Gastroesophageal sphincter (tissue), 4 donors: Measurements from ENCODE around the gene IKZF3. TPM values are rescaled to one million over a fixed set of nuclear protein-coding genes. Genes with fewer than 3 reads are reported as not detected.

Source experiments
- ATAC-seq: fragments of 150-250 bp; one replicate; pipeline ENCODE4 v1.9.1; 2016; ENCODE audit warnings: mild to moderate bottlenecking, moderate library complexity
- H3K27ac ChIP-seq, 4 donors: fragments of 200-600 bp; sonication (generic) in 3 of 4; 1 replicate in 3 of 4; 2 replicates in 1 of 4; pipeline ENCODE4 v1.5.1; 2016 to 2019
- H3K27me3 ChIP-seq: fragments of 200-600 bp; sonication (generic); one replicate; pipeline ENCODE4 v1.5.1; 2019
- H3K36me3 ChIP-seq, 2 donors: fragments of 200-600 bp; sonication (generic); one replicate each; pipeline ENCODE4 v1.5.1; 2019; ENCODE audit warnings: control low read depth in 1 of 2
- H3K4me1 ChIP-seq, 3 donors: fragments of 200-600 bp; sonication (generic); 1 replicate in 2 of 3; 2 replicates in 1 of 3; pipeline ENCODE4 v1.5.1; 2016 to 2019; ENCODE audit warnings: control low read depth in 2 of 3
- H3K4me3 ChIP-seq, 2 donors: fragments of 200-600 bp; sonication (generic); one replicate each; pipeline ENCODE4 v1.5.1; 2019; ENCODE audit warnings: mild to moderate bottlenecking in 1 of 2, moderate library complexity in 1 of 2
- H3K9me3 ChIP-seq, 3 donors: fragments of 200-600 bp; sonication (generic); one replicate each; pipeline ENCODE4 v1.5.1; 2017 to 2019; ENCODE audit warnings: control low read depth in 2 of 3
- CTCF ChIP-seq, 4 experiments: fragments of 200-600 bp in 2 of 4; fragments of 450-650 bp in 2 of 4; sonication (generic) in 1 of 4; IDR thresholded peaks; one replicate each; pipeline ENCODE4 v1.5.1; 2017 to 2019; ENCODE audit warnings: antibody characterized with exemption in 4 of 4, mild to moderate bottlenecking in 2 of 4, moderate library complexity in 2 of 4
- EP300 ChIP-seq: sonication (generic); formaldehyde crosslinking; IDR thresholded peaks from one replicate; pipeline ENCODE4 v1.6.1; 2017; ENCODE audit warnings: antibody characterized with exemption, mild to moderate bottlenecking
- POLR2A ChIP-seq, 2 donors: fragments of 450-650 bp; IDR thresholded peaks; one replicate each; pipeline ENCODE4 v1.6.1; 2017; ENCODE audit warnings: antibody characterized with exemption in 2 of 2, mild to moderate bottlenecking in 2 of 2, moderate library complexity in 1 of 2
- POLR2AphosphoS5 ChIP-seq: sonication (generic); formaldehyde crosslinking; IDR thresholded peaks from one replicate; pipeline ENCODE4 v1.6.1; 2017; ENCODE audit warnings: antibody characterized with exemption
- WGBS, 2 donors: methylation state at CpG; one replicate each; pipeline ENCODE4 v1.1.5; 2018; ENCODE audit warnings: low coverage in 1 of 2; 5-methylcytosine and 5-hydroxymethylcytosine counted together
- small RNA-seq, 4 donors: library from RNA; depleted of rRNA; stranded (forward); fragments of <200 nt; gene quantifications; one replicate each; pipeline ENCODE3, GENCODE V24; 2016
- total RNA-seq, 4 donors: library from RNA; depleted of rRNA; stranded (reverse); fragments of >200 nt; gene quantifications; one replicate each; pipeline ENCODE4 v1.1.0, GENCODE V29; 2016

The IKZF3 gene
- total RNA-seq, 4 donors from 2014 or later = 0.62 to 1.5 (median 0.95) TPM

- H3K36me3 ChIP-seq = peaks cover 0 to 78% of the 10 kb centered on the region in 2 donors
- whole genome bisulfite sequencing, 2 donors = 91% methylated on average over 7 of the region's 14 CpGs; no CpG with 5 or more reads in 1 of the 2 donors
- no peak overlapping the region for H3K4me3 ChIP-seq
- H3K9me3 ChIP-seq = no peaks in the 10 kb centered on the region
- no peak overlapping the region for H3K27ac ChIP-seq
- no peak for ATAC-seq
- peaks cover 0 to 17% (median 4%) of the 10 kb centered on the region in 3 donors for H3K4me1 ChIP-seq
- no peak for TF ChIP-seq CTCF (IDR thresholded peaks at IDR 0.05)
- no peak for TF ChIP-seq EP300
- no peak for TF ChIP-seq POLR2AphosphoS5
- no peak for TF ChIP-seq POLR2A (IDR thresholded peaks at IDR 0.05)
- H3K27me3 ChIP-seq = no peaks in the 10 kb centered on the region
These were observed 154.7 kb downstream of the IKZF3 start for GRCh38 chr17:39709319-39709997.

Small RNAs within 50 kb of the gene (small RNA-seq; reads per million reads assigned to genes)
- gene AC090844.1 (0 reads per million in 4 donors), gene MIR4728 (0 to 1.2 (median 0.13) reads per million in 4 donors)

Other genes with a start within 250 kb of the IKZF3 start
- 10 to 100 TPM in 1 of 4 donors, 1 to 10 TPM in 3; 2.7 to 12.2 (median 8.6) TPM for gene PPP1R1B, start 237.4 kb downstream of the IKZF3 start, total RNA-seq
- 10 to 100 TPM; 24.5 to 41.4 (median 27.5) TPM for gene STARD3, start 227.2 kb downstream of the IKZF3 start, total RNA-seq
- gene TCAP, start 199.0 kb downstream of the IKZF3 start, total RNA-seq = 1 to 10 TPM in 3 of 4 donors, under 1 TPM in 1; 0.25 to 3.6 (median 1.5) TPM
- 10 to 100 TPM in 1 of 4 donors, 1 to 10 TPM in 3; 6.7 to 11.7 (median 7.5) TPM for gene PNMT, start 195.9 kb downstream of the IKZF3 start, total RNA-seq
- 10 to 100 TPM in 3 of 4 donors, 1 to 10 TPM in 1; 9.9 to 13.6 (median 11.1) TPM for gene PGAP3, start 176.3 kb downstream of the IKZF3 start, total RNA-seq
- gene ERBB2, start 164.2 kb downstream of the IKZF3 start, total RNA-seq = 10 to 100 TPM; 43.3 to 60.8 (median 48.2) TPM
- 10 to 100 TPM; 39.4 to 72.4 (median 45.2) TPM for gene MIEN1, start 133.8 kb downstream of the IKZF3 start, total RNA-seq
- gene GRB7, start 126.4 kb downstream of the IKZF3 start, total RNA-seq = 1 to 10 TPM in 1 of 4 donors, under 1 TPM in 1, not detected in 2; 0.85 to 5.8 TPM
- not detected for gene ZPBP2, start 3.9 kb upstream of the IKZF3 start, total RNA-seq
- 1 to 10 TPM; 1.1 to 7.9 (median 3.0) TPM for gene GSDMB, start 54.3 kb upstream of the IKZF3 start, total RNA-seq
- 10 to 100 TPM; 41.9 to 51.2 (median 46.9) TPM for gene ORMDL3, start 63.3 kb upstream of the IKZF3 start, total RNA-seq
- 1 to 10 TPM in 1 of 4 donors, not detected in 3; 1.1 TPM for gene LRRC3C, start 63.4 kb upstream of the IKZF3 start, total RNA-seq
- 1 to 10 TPM in 1 of 4 donors, under 1 TPM in 2, not detected in 1; 0.35 to 1.6 (median 0.54) TPM for gene GSDMA, start 98.7 kb upstream of the IKZF3 start, total RNA-seq
- gene PSMD3, start 116.5 kb upstream of the IKZF3 start, total RNA-seq = 100 to 1,000 TPM in 1 of 4 donors, 10 to 100 TPM in 3; 65.1 to 105 (median 78.8) TPM
- 1 to 10 TPM in 1 of 4 donors, not detected in 3; 9.3 TPM for gene CSF3, start 151.1 kb upstream of the IKZF3 start, total RNA-seq
- gene MED24, start 190.1 kb upstream of the IKZF3 start, total RNA-seq = 10 to 100 TPM; 42.1 to 57.9 (median 50.3) TPM
- 100 to 1,000 TPM in 2 of 4 donors, 10 to 100 TPM in 2; 84.8 to 133 (median 102) TPM for gene THRA, start 198.7 kb upstream of the IKZF3 start, total RNA-seq
- 10 to 100 TPM in 3 of 4 donors, 1 to 10 TPM in 1; 1.5 to 20.4 (median 18.3) TPM for gene NR1D1, start 236.3 kb upstream of the IKZF3 start, total RNA-seq